SK-N-MC (cell line): ENCODE data around the gene NDUFB7.
"Not testable (repeated sequence)": the region's sequence is repeated elsewhere in the genome, so short reads cannot be mapped to it uniquely, and the experiment has no call there.

ENCODE experiments used
- DNase-seq: peaks from one replicate; pipeline ENCODE4 v3.0.0-alpha.2; 2011; ENCODE audit warnings: low read depth, low spot score
- H3K27ac ChIP-seq: fragments of 200-600 bp; sonication (generic); 2 replicates; pipeline ENCODE4 v1.5.1; 2016; ENCODE audit warnings: mixed run types
- H3K36me3 ChIP-seq: fragments of 200-600 bp; sonication (generic); 2 replicates; pipeline ENCODE4 v1.6.1; 2017; ENCODE audit warnings: antibody characterized with exemption, low read length, mixed read lengths; ENCODE audit not compliant: insufficient read depth
- H3K4me3 ChIP-seq: fragments of 200-600 bp; sonication (generic); 2 replicates; pipeline ENCODE4 v1.5.1; 2016
- H3K9ac ChIP-seq: fragments of 200-600 bp; sonication (generic); 2 replicates; pipeline ENCODE4 v1.8.0; 2017; ENCODE audit warnings: mixed run types, mixed read lengths; ENCODE audit not compliant: insufficient read length
- H3K9me3 ChIP-seq: fragments of 200-600 bp; sonication (generic); 2 replicates; pipeline ENCODE4 v1.6.1; 2017; ENCODE audit warnings: low read depth, mild to moderate bottlenecking, antibody characterized with exemption, low read length, moderate library complexity, mixed read lengths
- EZH2 ChIP-seq: fragments of 200-600 bp; sonication (generic); IDR thresholded peaks from one replicate; pipeline ENCODE4 v1.6.1; 2017; ENCODE audit warnings: antibody characterized with exemption
- FOXP2 ChIP-seq: optimal IDR thresholded peaks from 2 replicates; pipeline ENCODE3; 2011; ENCODE audit warnings: mild to moderate bottlenecking, moderate library complexity; ENCODE audit not compliant: insufficient read depth; ENCODE audit errors: extremely low read length, control extremely low read depth
- POLR2AphosphoS5 ChIP-seq: IDR thresholded peaks from 2 replicates; pipeline ENCODE4 v1.6.1; 2012; ENCODE audit warnings: mild to moderate bottlenecking, low read depth, low read length, borderline replicate concordance

Gene NDUFB7

DNA sequence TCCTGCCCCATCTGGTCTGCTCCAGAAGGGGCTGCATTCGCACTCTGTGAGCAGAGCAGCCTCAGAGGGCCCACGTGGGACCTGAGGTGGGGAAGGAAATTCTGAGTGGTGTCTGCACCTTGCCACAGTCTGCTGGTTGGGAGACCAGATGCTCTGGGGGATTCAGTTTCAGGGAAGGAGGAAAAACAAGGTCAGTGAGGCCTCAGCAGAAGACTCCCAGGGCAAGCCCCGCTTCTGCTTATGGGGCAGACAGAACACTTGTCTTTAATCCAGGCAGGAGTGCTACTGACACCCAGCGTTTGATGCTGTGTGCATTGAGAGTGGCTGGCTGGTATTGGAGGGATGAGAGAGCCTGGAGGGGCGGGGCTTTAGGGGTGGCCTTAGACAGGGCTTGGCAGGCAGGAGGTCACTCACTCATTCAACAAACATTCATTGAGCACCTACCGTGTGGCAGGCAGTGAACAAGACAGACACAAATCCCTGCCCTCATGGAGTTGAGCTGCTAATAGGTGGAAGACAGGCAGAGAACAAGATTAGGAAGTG is 6.1 kb upstream of the NDUFB7 start:
- Histone ChIP-seq H3K9me3 (no peaks in the 10 kb centered on the region), H3K27ac (no peak overlapping the region), H3K36me3 (no peaks in the 10 kb centered on the region), H3K4me3 (no peak overlapping the region), H3K9ac (no peak overlapping the region)
- no peak for DNase-seq
- TF ChIP-seq POLR2AphosphoS5 (no peak), EZH2 (no peak), FOXP2 (no peak)

DNA sequence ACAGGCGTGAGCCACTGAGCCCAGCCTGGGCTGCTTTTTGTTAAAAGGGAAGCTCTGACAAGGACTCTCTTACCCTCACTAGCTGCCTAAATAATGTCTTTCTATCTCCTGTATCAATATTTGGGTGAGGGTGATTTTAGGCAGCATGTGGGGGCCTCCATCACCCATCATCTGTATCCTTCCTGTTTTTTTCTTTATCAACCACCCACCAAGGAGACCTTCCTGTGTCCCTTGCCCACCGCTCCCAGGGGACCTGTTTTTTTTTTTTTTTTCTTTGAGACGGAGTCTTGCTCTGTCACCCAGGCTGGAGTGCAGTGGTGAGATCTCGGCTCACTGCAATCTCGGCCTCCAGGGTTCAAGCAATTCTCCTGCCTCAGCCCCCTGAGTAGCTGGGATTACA is 5.4 kb upstream of the NDUFB7 start:
- no peak for TF ChIP-seq POLR2AphosphoS5
- TF ChIP-seq FOXP2: no peak
- no peak overlapping the region for H3K9ac ChIP-seq
- no peaks in the 10 kb centered on the region for H3K36me3 ChIP-seq
- no peak overlapping the region for H3K27ac ChIP-seq
- no peaks in the 10 kb centered on the region for H3K9me3 ChIP-seq
- H3K4me3 ChIP-seq: no peak overlapping the region
- no peak for DNase-seq

DNA sequence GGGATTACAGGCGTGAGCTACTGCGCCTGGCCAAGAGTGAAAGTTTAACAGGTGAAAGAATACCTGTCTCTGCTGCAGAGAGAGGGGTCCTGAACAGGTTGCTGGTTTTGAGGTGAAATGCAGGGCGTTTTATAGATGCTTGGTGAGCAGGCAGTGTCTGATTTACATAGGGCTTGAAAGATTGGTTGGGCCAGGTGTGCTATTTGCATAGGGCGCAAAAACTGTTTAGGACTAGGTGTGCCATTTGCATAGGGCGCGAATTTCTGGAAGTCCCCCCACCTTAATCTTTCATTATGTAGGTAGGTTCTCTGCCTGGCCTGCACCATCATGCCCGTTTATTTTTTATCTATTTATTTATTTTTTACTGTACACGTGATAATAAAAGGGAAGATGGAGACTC is 4.5 kb upstream of the NDUFB7 start:
- Histone ChIP-seq H3K4me3 (no peak overlapping the region), H3K9ac (no peak overlapping the region), H3K9me3 (no peaks in the 10 kb centered on the region), H3K27ac (no peak overlapping the region), H3K36me3 (no peaks in the 10 kb centered on the region)
- TF ChIP-seq EZH2 (no peak), FOXP2 (no peak), POLR2AphosphoS5 (no peak)
- DNase-seq: no peak

DNA sequence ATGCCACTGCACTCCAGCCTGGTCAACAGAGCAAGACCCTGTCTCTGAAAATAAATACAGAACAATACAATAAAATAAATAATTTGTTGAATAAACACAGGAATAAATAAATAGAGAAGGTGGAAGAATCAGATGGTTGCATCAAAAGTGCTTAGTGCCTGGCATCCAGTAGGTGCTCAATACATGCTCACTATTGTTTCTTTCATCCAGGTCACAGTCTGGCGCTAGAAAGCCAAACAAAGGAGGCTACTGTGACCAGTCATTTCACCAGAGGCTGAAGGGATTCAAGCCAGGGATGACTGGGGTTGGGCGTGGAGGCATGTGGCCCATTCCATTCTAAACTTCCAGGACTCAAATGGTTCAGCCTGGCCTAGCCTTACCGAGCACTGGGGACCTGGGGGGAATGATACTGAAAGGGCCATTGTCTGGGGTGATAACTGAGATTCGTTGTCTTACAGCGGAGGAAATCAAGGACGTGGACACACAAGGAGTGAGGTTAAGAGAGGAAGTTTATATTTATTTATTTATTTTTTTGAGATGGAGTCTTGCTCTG is 3.6 kb upstream of the NDUFB7 start:
- H3K9ac ChIP-seq: no peak overlapping the region
- no peak for DNase-seq
- TF ChIP-seq FOXP2: no peak
- no peak for TF ChIP-seq POLR2AphosphoS5
- TF ChIP-seq EZH2: no peak
- no peak overlapping the region for H3K4me3 ChIP-seq
- no peaks in the 10 kb centered on the region for H3K36me3 ChIP-seq
- H3K9me3 ChIP-seq: no peaks in the 10 kb centered on the region
- H3K27ac ChIP-seq: no peak overlapping the region

DNA sequence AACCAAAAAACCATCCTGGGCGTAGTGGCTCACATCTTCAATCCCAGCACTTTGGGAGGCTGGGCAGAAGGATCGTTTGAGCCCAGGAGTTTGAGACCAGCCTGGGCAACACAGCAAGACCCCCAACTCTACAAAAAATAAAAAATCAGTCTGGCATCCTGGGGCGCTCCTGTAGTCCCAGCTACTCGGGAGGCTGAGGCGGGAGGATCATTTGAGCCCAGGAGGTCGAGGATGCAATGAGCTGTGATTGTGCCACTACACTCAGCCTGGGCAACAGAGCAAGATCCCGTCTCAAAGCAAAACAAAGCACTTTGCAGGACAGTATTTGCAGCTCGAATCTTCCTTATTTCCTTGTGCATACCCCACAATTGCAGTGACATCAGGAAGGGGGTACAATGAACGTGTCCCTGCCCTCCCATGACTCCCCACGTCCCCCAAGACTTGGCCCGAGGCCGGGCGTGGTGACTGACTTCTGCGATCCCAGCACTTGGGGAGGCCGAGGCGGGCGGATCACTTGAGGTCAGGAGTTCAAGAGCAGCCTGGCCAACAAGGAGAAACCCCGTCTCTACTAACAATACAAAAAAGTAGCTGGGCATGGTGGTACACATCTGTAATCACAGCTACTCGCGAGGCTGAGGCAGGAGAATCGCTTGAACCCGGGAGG is 870 bp downstream of the NDUFB7 start:
- TF ChIP-seq POLR2AphosphoS5: no peak
- no peak for TF ChIP-seq EZH2
- TF ChIP-seq FOXP2: no peak
- Histone ChIP-seq H3K27ac (no peak overlapping the region), H3K4me3 (peak overlapping the region; percentile 86), H3K36me3 (peaks cover 7% of the 10 kb centered on the region; the same call in 1 of the 2 replicates), H3K9me3 (no peaks in the 10 kb centered on the region), H3K9ac (peak overlapping the region; percentile 86)
- no peak for DNase-seq

DNA sequence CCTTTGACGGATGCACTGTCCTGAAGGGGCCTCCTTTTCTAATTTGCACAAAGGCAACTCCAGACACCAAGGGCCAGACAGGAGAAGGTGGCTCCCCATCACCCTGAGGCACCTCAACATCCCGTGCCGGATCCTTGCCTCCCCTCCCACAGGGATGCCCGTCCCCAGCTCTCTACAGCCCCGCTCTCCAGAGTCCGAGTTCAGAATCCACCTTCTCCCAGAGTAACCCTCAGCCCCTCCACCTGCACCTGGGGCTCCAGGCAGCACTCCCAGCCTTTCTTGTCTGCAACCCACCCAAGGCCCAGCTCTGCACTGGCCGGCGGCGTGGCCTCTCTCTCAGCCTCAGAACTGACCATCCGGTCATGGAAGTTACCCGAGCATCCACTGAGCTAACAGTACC is 4.8 kb downstream of the NDUFB7 start:
- TF ChIP-seq POLR2AphosphoS5 (no peak), EZH2 (no peak), FOXP2 (no peak)
- Histone ChIP-seq H3K36me3 (peaks cover 24% of the 10 kb centered on the region; the same call in 1 of the 2 replicates), H3K4me3 (no peak overlapping the region), H3K27ac (no peak overlapping the region), H3K9ac (no peak overlapping the region), H3K9me3 (no peaks in the 10 kb centered on the region)
- DNase-seq: no peak

DNA sequence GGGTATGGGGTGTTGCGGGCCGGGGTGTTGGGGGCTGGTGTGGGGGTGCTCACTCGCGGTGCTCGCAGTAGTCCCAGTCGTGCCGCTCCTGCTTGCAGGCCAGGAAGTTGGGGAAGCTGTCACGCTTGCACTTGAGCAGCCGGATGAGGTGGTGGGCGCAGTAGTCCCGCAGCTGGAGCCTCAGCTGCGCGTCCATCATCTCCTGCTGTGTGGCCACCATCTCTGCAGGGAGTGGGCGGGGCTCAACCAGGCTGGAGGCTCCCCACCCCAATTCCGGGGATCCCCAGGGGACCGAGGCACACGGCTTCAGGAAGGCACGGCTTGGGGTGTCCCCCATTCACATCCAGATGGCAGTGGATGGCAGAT is 5.2 kb downstream of the NDUFB7 start:
- H3K9me3 ChIP-seq: no peaks in the 10 kb centered on the region
- peaks cover 24% of the 10 kb centered on the region; the same call in 1 of the 2 replicates for H3K36me3 ChIP-seq
- DNase-seq: no peak
- H3K27ac ChIP-seq: no peak overlapping the region
- no peak overlapping the region for H3K4me3 ChIP-seq
- TF ChIP-seq FOXP2: no peak
- TF ChIP-seq EZH2: no peak
- no peak; the same call in 1 of the 2 replicates for TF ChIP-seq POLR2AphosphoS5
- H3K9ac ChIP-seq: no peak overlapping the region

DNA sequence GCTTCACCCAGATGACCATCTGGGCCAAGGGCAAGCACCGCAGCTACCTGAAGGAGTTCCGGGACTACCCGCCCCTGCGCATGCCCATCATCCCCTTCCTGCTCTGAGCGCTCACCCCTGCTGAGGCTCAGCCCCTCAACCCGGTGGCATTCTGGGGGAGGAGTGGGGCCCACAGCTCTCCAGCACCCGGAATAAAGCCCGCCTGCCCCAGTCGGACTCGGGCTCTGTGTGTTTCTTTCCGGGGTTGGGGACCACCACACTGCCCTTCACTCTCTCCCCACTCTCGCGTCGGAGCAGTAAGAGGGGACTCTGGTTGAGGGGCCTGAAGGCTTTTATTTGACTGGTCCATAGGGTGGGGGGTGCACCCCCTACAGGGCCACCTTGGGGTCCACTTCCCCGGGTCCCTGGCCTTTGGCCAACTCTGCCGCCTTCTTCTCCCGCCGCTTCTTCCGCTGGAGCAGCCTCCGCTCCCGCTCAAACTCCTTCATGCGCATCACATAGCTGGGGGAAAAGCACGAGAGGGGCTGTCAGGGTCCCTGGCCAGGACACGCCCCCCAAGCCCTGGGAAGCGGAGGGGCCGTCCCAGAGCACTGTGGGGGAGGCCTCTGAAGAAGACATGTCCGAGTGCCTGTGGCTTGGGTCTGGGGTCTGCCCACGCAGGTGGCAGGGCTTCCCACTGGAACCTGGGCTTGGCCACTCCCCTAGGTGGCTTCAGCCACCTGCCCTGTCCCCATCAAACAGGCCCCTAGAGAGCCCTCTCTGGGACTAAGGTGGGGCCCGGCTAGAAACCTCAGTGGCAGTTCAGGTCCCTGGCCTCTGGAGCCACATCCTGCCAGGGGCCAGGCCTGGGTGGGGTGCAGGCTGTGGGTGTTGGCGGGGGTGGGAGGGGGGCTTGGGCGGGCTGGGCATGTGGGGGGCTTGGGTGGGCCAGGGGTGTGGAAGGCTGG is 5.8 kb downstream of the NDUFB7 start:
- peaks cover 24% of the 10 kb centered on the region; the same call in 1 of the 2 replicates for H3K36me3 ChIP-seq
- no peaks in the 10 kb centered on the region for H3K9me3 ChIP-seq
- TF ChIP-seq POLR2AphosphoS5: no peak
- no peak for TF ChIP-seq EZH2
- TF ChIP-seq FOXP2: no peak
- no peak overlapping the region for H3K9ac ChIP-seq
- no peak overlapping the region for H3K4me3 ChIP-seq
- no peak for DNase-seq
- no peak overlapping the region for H3K27ac ChIP-seq

DNA sequence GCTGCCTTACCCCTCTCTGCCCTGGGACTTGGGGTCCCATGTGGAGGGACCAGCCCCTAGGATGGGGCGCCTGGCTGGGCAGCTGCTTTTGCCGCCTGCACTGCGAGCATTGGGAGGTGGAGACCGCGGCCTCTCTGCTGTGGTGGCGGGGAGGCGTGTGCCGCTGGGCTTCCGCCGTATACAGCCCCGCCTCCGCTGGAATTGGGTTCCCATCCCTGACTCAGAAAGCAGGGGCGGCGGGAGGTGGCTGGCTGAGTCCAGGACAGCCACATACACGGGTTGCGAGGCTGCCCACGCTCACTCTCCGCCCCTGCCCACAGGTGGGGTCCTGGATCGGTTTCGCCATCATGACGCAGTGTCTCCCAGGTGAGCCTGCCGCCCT is 6.6 kb downstream of the NDUFB7 start:
- DNase-seq: no peak
- H3K36me3 ChIP-seq: peaks cover 24% of the 10 kb centered on the region; the same call in 1 of the 2 replicates
- no peak for TF ChIP-seq FOXP2
- no peak for TF ChIP-seq EZH2
- TF ChIP-seq POLR2AphosphoS5: no peak

DNA sequence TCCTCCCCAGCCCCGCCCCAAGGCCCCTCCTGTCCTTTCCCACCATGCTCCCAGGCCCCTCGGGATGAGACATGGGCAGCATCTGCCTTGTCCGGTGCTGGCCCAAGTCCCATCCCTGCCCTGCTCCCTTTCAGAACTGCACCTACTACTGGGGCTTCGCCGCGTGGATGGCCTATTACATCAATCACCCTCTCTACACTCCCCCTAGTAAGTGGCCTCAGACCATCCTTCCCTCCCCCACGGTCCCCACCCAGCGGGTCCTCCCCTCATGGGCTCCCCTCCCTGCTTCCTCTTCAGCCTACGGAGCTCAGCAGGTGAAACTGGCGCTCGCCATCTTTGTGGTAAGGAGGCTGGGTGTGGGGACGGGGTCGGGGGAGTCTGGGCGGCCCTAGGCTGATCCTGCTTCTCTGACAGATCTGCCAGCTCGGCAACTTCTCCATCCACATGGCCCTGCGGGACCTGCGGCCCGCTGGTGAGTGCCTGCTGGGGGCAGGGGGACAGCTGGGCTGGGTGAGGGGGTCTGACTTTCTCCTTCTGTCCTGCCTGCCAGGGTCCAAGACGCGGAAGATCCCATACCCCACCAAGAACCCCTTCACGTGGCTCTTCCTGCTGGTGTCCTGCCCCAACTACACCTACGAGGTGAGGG is 7.1 kb downstream of the NDUFB7 start:
- H3K36me3 ChIP-seq: peaks cover 24% of the 10 kb centered on the region; the same call in 1 of the 2 replicates
- H3K9ac ChIP-seq, DNase-seq, H3K9me3 ChIP-seq, H3K27ac ChIP-seq, H3K4me3 ChIP-seq: not testable (repeated sequence)

More for the DNA sequence above, 6.6 kb downstream of the NDUFB7 start:
- no peaks in the 10 kb centered on the region for H3K9me3 ChIP-seq
- no peak overlapping the region for H3K9ac ChIP-seq
- no peak overlapping the region for H3K4me3 ChIP-seq
- H3K27ac ChIP-seq: no peak overlapping the region
